K562 (cell line): Measurements from ENCODE around the gene PPP1R36. TPM values are rescaled to one million over a fixed set of nuclear protein-coding genes. Genes with fewer than 3 reads are reported as not detected.

Source experiments
- HSF4 ChIP-seq: fragments of 250-450 bp; sonication (Bioruptor Pico); IDR thresholded peaks from 2 replicates; pipeline ENCODE4 v2.1.2; 2022; ENCODE audit warnings: mild to moderate bottlenecking, moderate library complexity, borderline replicate concordance
- ZNF407 ChIP-seq: fragments of 450-650 bp; IDR thresholded peaks from 2 replicates; pipeline ENCODE4 v1.6.1; 2016; ENCODE audit warnings: low read depth
- polyA plus RNA-seq, 8 experiments: library from polyadenylated mRNA; depleted of rRNA in 4 of 8; stranded (reverse) in 5 of 8; unstranded in 3 of 8; fragments of >200 nt; fragmentation: Nextera tagmentation in 2 of 8; fragmentation: Illumina TruSeq in 1 of 8; extraction: Ambion mirVana in 2 of 8; extraction: Trizol in 1 of 8; gene quantifications; 2 replicates each; pipeline versions ENCODE4 v1.2.1 to v1.2.3, GENCODE V29; 2011 to 2014; ENCODE audit warnings: inconsistent platforms in 1 of 8, missing spikeins in 1 of 8
- total RNA-seq, 7 experiments: library from RNA; depleted of rRNA in 6 of 7; stranded (reverse); fragments of >200 nt in 6 of 7; fragmentation: Illumina TruSeq in 2 of 7; extraction: Trizol in 2 of 7; gene quantifications; 2 replicates each; pipeline versions ENCODE4 v1.2.1 to v1.2.3, GENCODE V29; 2011 to 2021; ENCODE audit warnings: low replicate concordance in 1 of 7

The PPP1R36 gene
- total and polyA plus RNA-seq, 9 of the 15 experiments (the other 6 are each of a cell fraction or from before 2014, with no cell fraction given): 0.29 TPM; not detected in 8

- TF ChIP-seq ZNF407 (no peak), HSF4 (CRISPR knock-in tag) (no peak)
- TF ChIP-seq, all 486 proteins: peak for 0
Observed at GRCh38 chr14:64611358-64612020, 61.7 kb downstream of the PPP1R36 start (continued).
